ENCODE data around the gene C19orf73. TPM values are rescaled to one million over a fixed set of nuclear protein-coding genes. Genes with fewer than 3 reads are reported as not detected.
A peak's percentile ranks its signal among the peaks of the same experiment; 100 is the strongest.

C19orf73 gene
- total and polyA plus RNA-seq, 9 of the 15 experiments (the other 6 are each of a cell fraction or from before 2014, with no cell fraction given), result 0.08 to 7.4 (median 1.4) TPM

GRCh38 chr19:49117677-49118564, 1.0 kb downstream of the C19orf73 start:
- Histone ChIP-seq H3K4me1 (replicated peaks in 1 of 2; ENCODE audit: control insufficient read depth in 2 of 2, insufficient read depth in 2 of 2, low read length in 2 of 2) (peaks cover 40 to 72% of the 10 kb centered on the region in 2 experiments), H3K4me2 (ENCODE audit: insufficient read depth, low read length) (peak overlapping the region; percentile 86), H3K36me3 (ENCODE audit: control insufficient read depth, insufficient read depth, low read length) (peaks cover 11% of the 10 kb centered on the region), H3K9me3 (replicated peaks; ENCODE audit: control insufficient read depth, insufficient read depth, low read depth, low read length) (no peaks in the 10 kb centered on the region), H3K9ac (ENCODE audit: insufficient read depth in 1 of 2, low read depth in 2 of 2, low read length in 2 of 2) (peak overlapping the region; percentile 95 to 98), H3K79me2 (ENCODE audit: control insufficient read depth, insufficient read depth, low read length) (peaks cover 22% of the 10 kb centered on the region; the same call in 2 of the 3 replicates), H3K9me1 (ENCODE audit: control insufficient read depth, insufficient read depth, low read length) (no peaks in the 10 kb centered on the region), H3K27me3 (ENCODE audit: control insufficient read depth in 2 of 2, insufficient read depth in 2 of 2, low read length in 2 of 2) (no peaks in the 10 kb centered on the region), H4K20me1 (replicated peaks; ENCODE audit: control insufficient read depth, insufficient read depth, low read length) (no peaks in the 10 kb centered on the region; the same call in 1 of the 2 replicates), H3K27ac (ENCODE audit: extremely low read depth, low read depth, low read length) (peak overlapping the region; percentile 98), H3K4me3 (peak overlapping the region; percentile 53), H2AFZ (ENCODE audit: low read depth, low read length) (peak overlapping the region; percentile 91)
- in situ Hi-C loops (cut with MboI) (loop anchor here (10.0 kb wide), 1 partner anchor 1217 kb away; no protein-coding TSS in a partner anchor), intact Hi-C loops (cut with micrococcal nuclease) (loop anchor here (5.0 kb wide), 1 partner anchor 39 kb away; the partner anchor contains the start of genes HRC and TRPM4)
- WGBS (ENCODE audit: insufficient coverage, low coverage, missing lambda C conversion rate), result 61% methylated on average over 26 of the region's 26 CpGs
- no TSS peak for BruUV-seq (replicated peaks)
- ChIA-PET CTCF (ENCODE audit: low intra/inter-chr PET ratio) (no interaction called here), POLR2A (interaction anchor here (0.6 to 1.6 kb wide), 5 partner anchors 11 to 759 kb away, joined by 3 to 6 read pairs (median 3); partner anchors contain the start of gene AKT1S1)
- TF ChIP-seq ZNF778 (CRISPR knock-in tag; IDR thresholded peaks at IDR 0.05) (no peak), BHLHE40 (IDR thresholded peaks at IDR 0.05; ENCODE audit: low read length) (peak; percentile 27; the same call in 1 of the 2 replicates), FOXJ2 (tag; IDR thresholded peaks at IDR 0.05) (peak; percentile 26; the same call in 1 of the 2 replicates), TRIM24 (IDR thresholded peaks at IDR 0.05) (no peak), FOXA3 (CRISPR knock-in tag; conservative IDR thresholded peaks at IDR 0.05 in 1 of 2, IDR thresholded peaks at IDR 0.05 in 1 of 2) (0 out of 4 replicates have a peak, but pooled peaks of 1 of the 2 experiments have one; percentile 17), ZFP36 (IDR thresholded peaks at IDR 0.05; ENCODE audit: low read depth, low read length, partially characterized antibody) (no peak), NR2C1 (IDR thresholded peaks at IDR 0.05) (peak; percentile 86), NR2C1 (tag; IDR thresholded peaks at IDR 0.05) (peak; percentile 87), SAP30 (IDR thresholded peaks at IDR 0.05; ENCODE audit: borderline replicate concordance, insufficient read depth, low read depth, low read length, poor library complexity, severe bottlenecking) (peak; percentile 18), ZBTB33 (CRISPR knock-in tag; IDR thresholded peaks at IDR 0.05) (peak; percentile 87; the same call in 1 of the 2 replicates)
- TF ChIP-seq, protein P1, sequence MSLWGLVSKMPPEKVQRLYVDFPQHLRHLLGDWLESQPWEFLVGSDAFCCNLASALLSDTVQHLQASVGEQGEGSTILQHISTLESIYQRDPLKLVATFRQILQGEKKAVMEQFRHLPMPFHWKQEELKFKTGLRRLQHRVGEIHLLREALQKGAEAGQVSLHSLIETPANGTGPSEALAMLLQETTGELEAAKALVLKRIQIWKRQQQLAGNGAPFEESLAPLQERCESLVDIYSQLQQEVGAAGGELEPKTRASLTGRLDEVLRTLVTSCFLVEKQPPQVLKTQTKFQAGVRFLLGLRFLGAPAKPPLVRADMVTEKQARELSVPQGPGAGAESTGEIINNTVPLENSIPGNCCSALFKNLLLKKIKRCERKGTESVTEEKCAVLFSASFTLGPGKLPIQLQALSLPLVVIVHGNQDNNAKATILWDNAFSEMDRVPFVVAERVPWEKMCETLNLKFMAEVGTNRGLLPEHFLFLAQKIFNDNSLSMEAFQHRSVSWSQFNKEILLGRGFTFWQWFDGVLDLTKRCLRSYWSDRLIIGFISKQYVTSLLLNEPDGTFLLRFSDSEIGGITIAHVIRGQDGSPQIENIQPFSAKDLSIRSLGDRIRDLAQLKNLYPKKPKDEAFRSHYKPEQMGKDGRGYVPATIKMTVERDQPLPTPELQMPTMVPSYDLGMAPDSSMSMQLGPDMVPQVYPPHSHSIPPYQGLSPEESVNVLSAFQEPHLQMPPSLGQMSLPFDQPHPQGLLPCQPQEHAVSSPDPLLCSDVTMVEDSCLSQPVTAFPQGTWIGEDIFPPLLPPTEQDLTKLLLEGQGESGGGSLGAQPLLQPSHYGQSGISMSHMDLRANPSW (CRISPR knock-in tag; IDR thresholded peaks at IDR 0.05), result no peak
- no peak for ATAC-seq
- no peak for FAIRE-seq
- peak in 1 of 4 experiments; percentile 8 for DNase-seq (ENCODE audit: extremely low read depth in 1 of 4, low spot score in 3 of 4)

Data from K562 (cell line).